Measurements from ENCODE around the gene EVC.

EVC gene

DNA sequence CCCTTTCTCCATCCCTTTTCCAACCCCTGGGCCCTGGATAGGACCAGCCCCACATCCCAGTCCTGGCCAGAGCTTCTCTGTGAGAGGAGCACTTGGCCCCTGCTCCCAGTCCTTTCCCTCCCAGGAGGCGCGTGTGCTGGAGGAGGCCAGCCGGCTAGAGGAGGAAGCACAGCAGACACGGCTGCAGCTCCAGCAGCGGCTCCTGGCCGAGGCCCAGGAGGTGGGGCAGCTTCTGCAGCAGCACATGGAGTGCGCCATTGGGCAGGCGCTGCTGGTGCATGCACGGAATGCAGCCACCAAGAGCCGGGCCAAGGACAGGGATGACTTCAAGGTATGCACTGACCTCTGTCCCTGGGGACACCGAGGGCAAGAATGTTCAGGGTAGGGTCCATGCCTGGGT is 87.5 kb downstream of the EVC start:
- no peaks in the 10 kb centered on the region for H3K27me3 ChIP-seq
- H3K27ac ChIP-seq: no peak overlapping the region
- no peaks in the 10 kb centered on the region for H3K9me3 ChIP-seq
- H3K4me3 ChIP-seq: no peak overlapping the region
- H3K36me3 ChIP-seq: peaks cover 41 to 89% (median 71%) of the 10 kb centered on the region in 3 donors
- DNase-seq: no peak
- intact Hi-C loops (cut with DNase I; ENCODE audit: low total_unique reads): no loop called here
- no peaks in the 10 kb centered on the region for H3K4me1 ChIP-seq
- TF ChIP-seq CTCF (IDR thresholded peaks at IDR 0.05): no peak

GRCh38 chr4:5798946-5799345 is 87.9 kb downstream of the EVC start:
- Histone ChIP-seq H3K36me3 (peaks cover 42 to 90% (median 68%) of the 10 kb centered on the region in 3 donors), H3K27me3 (no peaks in the 10 kb centered on the region), H3K4me1 (no peaks in the 10 kb centered on the region), H3K27ac (no peak overlapping the region), H3K4me3 (no peak overlapping the region), H3K9me3 (no peaks in the 10 kb centered on the region)
- TF ChIP-seq CTCF (IDR thresholded peaks at IDR 0.05): no peak
- intact Hi-C loops (cut with DNase I; ENCODE audit: low total_unique reads): no loop called here
- no peak for DNase-seq

GRCh38 chr4:5799406-5799805 is 88.4 kb downstream of the EVC start:
- no peak for DNase-seq
- Histone ChIP-seq H3K27me3 (no peaks in the 10 kb centered on the region), H3K27ac (no peak overlapping the region), H3K36me3 (peaks cover 43 to 94% (median 71%) of the 10 kb centered on the region in 3 donors), H3K4me1 (no peaks in the 10 kb centered on the region), H3K9me3 (no peaks in the 10 kb centered on the region), H3K4me3 (no peak overlapping the region)
- TF ChIP-seq CTCF (IDR thresholded peaks at IDR 0.05): no peak
- intact Hi-C loops (cut with DNase I; ENCODE audit: low total_unique reads): no loop called here

- DNase-seq: peak in 1 of 2 donors; percentile 43
- Histone ChIP-seq H3K4me1 (no peaks in the 10 kb centered on the region), H3K36me3 (peaks cover 37 to 96% (median 71%) of the 10 kb centered on the region in 3 donors), H3K9me3 (no peaks in the 10 kb centered on the region), H3K27me3 (no peaks in the 10 kb centered on the region), H3K27ac (no peak overlapping the region), H3K4me3 (no peak overlapping the region)
- no peak for TF ChIP-seq CTCF (IDR thresholded peaks at IDR 0.05)
- intact Hi-C loops (cut with DNase I; ENCODE audit: low total_unique reads): no loop called here
These were observed 89.5 kb downstream of the EVC start for GRCh38 chr4:5800496-5800895.

- Histone ChIP-seq H3K4me3 (no peak overlapping the region), H3K27ac (no peak overlapping the region), H3K4me1 (no peaks in the 10 kb centered on the region), H3K36me3 (peaks cover 37 to 96% (median 69%) of the 10 kb centered on the region in 3 donors), H3K9me3 (no peaks in the 10 kb centered on the region), H3K27me3 (no peaks in the 10 kb centered on the region)
- TF ChIP-seq CTCF (IDR thresholded peaks at IDR 0.05): no peak
- peak in 1 of 2 donors; percentile 7 for DNase-seq
- intact Hi-C loops (cut with DNase I; ENCODE audit: low total_unique reads): no loop called here
These were observed 90.7 kb downstream of the EVC start for GRCh38 chr4:5801696-5802095.

DNA sequence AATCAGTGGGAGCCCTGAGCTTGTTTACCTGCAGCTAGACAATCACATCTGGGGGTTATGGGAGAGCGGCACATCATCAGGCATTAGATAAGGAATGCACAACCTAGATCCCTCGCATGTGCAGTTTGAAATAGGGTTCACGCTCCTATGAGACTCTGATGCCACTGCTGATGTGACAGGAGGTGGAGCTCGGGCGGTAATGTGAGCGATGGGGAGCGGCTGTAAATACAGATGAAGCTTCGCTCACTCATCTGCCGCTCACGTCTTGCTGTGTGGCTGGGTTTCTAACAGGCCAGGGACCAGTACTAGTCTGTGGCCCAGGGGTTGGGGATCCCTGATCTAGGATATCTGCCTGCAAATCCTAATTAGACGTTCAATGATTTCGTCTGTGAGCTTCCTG is 91.6 kb downstream of the EVC start:
- H3K9me3 ChIP-seq: no peaks in the 10 kb centered on the region
- no peak overlapping the region for H3K27ac ChIP-seq
- TF ChIP-seq CTCF (IDR thresholded peaks at IDR 0.05): no peak
- intact Hi-C loops (cut with DNase I; ENCODE audit: low total_unique reads): no loop called here
- H3K36me3 ChIP-seq: peaks cover 33 to 96% (median 69%) of the 10 kb centered on the region in 3 donors
- H3K4me3 ChIP-seq: no peak overlapping the region
- H3K27me3 ChIP-seq: no peaks in the 10 kb centered on the region
- no peaks in the 10 kb centered on the region for H3K4me1 ChIP-seq
- peak in 1 of 2 donors; percentile 11 for DNase-seq
